Measurements from ENCODE around the gene PEX13. TPM values are rescaled to one million over a fixed set of nuclear protein-coding genes. Genes with fewer than 3 reads are reported as not detected.

PEX13 gene
- total and polyA plus RNA-seq, 10 of the 15 experiments (the other 5 are each of a cell fraction or from before 2014, with no cell fraction given), result 2.6 to 27.6 (median 17.8) TPM

DNA sequence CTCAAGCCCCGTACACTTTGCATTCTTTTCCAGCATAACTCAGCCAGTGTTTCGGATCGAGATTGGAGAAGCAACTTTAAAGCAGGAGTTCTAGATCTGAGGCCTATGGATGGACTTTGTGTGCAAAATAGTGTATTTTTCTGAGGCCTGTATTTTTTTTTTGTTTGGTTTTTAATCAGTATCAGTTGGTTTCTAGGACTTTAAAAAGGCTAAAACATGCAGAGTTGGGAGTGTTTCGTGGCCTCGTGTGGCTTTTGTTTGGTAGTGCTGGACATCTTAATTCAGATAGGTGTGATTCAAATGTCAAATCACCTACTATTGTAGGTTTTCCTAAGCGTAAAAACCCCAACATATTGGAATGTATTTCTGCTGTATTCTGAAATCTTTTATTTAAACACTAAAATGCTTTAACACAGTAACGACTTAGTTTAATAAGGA is 817 bp downstream of the PEX13 start (continued):
- TF ChIP-seq, protein P1, sequence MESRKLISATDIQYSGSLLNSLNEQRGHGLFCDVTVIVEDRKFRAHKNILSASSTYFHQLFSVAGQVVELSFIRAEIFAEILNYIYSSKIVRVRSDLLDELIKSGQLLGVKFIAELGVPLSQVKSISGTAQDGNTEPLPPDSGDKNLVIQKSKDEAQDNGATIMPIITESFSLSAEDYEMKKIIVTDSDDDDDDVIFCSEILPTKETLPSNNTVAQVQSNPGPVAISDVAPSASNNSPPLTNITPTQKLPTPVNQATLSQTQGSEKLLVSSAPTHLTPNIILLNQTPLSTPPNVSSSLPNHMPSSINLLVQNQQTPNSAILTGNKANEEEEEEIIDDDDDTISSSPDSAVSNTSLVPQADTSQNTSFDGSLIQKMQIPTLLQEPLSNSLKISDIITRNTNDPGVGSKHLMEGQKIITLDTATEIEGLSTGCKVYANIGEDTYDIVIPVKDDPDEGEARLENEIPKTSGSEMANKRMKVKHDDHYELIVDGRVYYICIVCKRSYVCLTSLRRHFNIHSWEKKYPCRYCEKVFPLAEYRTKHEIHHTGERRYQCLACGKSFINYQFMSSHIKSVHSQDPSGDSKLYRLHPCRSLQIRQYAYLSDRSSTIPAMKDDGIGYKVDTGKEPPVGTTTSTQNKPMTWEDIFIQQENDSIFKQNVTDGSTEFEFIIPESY (IDR thresholded peaks at IDR 0.05), result no peak
- no peak for TF ChIP-seq ZZZ3 (IDR thresholded peaks at IDR 0.05; ENCODE audit: control insufficient read depth, insufficient read length, low read depth)

GRCh38 chr2:61018798-61019197 is 1.3 kb downstream of the PEX13 start:
- Histone ChIP-seq H2AFZ (ENCODE audit: control insufficient read depth, low read depth, low read length) (no peak overlapping the region), H3K79me2 (ENCODE audit: control insufficient read depth, insufficient read depth, low read length) (peaks cover 55% of the 10 kb centered on the region), H3K4me3 (peak overlapping the region; percentile 97), H3K4me2 (ENCODE audit: control insufficient read depth, insufficient read depth) (peak overlapping the region; percentile 19), H4K20me1 (ENCODE audit: control insufficient read depth, insufficient read depth) (no peaks in the 10 kb centered on the region), H3K4me1 (ENCODE audit: control insufficient read depth, insufficient read depth, low read length) (no peaks in the 10 kb centered on the region), H3K27me3 (replicated peaks in 1 of 2; ENCODE audit: control insufficient read depth in 2 of 2, insufficient read depth in 2 of 2, low read length in 1 of 2) (no peaks in the 10 kb centered on the region), H3K36me3 (ENCODE audit: control insufficient read depth in 2 of 2, insufficient read depth in 2 of 2, low read length in 1 of 2) (peaks cover 0 to 5% of the 10 kb centered on the region in 2 experiments; a peak in 2 of 4 replicates), H3K27ac (ENCODE audit: control insufficient read depth, insufficient read depth) (0 out of 2 replicates have a peak overlapping the region, but pooled peaks have one; percentile 20), H3K9ac (ENCODE audit: control insufficient read depth, insufficient read depth, low read length) (peak overlapping the region; percentile 94), H3K9me3 (replicated peaks; ENCODE audit: control insufficient read depth, insufficient read depth, low read length) (peaks cover 9% of the 10 kb centered on the region; the same call in 2 of the 3 replicates)
- ChIA-PET CTCF (no interaction called here), SMC1A (ENCODE audit: uncharacterized antibody, unreplicated experiment) (no interaction called here), RAD21 (ENCODE audit: unreplicated experiment) (no interaction called here), POLR2A (no interaction called here)
- in situ Hi-C loops (cut with MboI) (no loop called here), intact Hi-C loops (cut with micrococcal nuclease; ENCODE audit: unreplicated experiment) (loop anchor here (5.0 kb wide), 1 partner anchor 49 kb away; the partner anchor contains the start of gene SANBR)
- DNase-seq (ENCODE audit: low read depth, low spot score) (no peak), FAIRE-seq (no peak), ATAC-seq (no peak)
- TF ChIP-seq, protein P2, sequence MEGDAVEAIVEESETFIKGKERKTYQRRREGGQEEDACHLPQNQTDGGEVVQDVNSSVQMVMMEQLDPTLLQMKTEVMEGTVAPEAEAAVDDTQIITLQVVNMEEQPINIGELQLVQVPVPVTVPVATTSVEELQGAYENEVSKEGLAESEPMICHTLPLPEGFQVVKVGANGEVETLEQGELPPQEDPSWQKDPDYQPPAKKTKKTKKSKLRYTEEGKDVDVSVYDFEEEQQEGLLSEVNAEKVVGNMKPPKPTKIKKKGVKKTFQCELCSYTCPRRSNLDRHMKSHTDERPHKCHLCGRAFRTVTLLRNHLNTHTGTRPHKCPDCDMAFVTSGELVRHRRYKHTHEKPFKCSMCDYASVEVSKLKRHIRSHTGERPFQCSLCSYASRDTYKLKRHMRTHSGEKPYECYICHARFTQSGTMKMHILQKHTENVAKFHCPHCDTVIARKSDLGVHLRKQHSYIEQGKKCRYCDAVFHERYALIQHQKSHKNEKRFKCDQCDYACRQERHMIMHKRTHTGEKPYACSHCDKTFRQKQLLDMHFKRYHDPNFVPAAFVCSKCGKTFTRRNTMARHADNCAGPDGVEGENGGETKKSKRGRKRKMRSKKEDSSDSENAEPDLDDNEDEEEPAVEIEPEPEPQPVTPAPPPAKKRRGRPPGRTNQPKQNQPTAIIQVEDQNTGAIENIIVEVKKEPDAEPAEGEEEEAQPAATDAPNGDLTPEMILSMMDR (IDR thresholded peaks at IDR 0.05 in 2 of 3, conservative IDR thresholded peaks at IDR 0.05 in 1 of 3; ENCODE audit: control insufficient read depth in 2 of 3, extremely low read depth in 1 of 3, insufficient read depth in 1 of 3, low read depth in 3 of 3, low read length in 3 of 3), result no peak
- TF ChIP-seq NFIC (IDR thresholded peaks at IDR 0.05; ENCODE audit: low read depth, low read length) (no peak), MTA2 (IDR thresholded peaks at IDR 0.05; ENCODE audit: low read depth) (no peak), CEBPB (IDR thresholded peaks at IDR 0.05; ENCODE audit: borderline replicate concordance in 1 of 2, low read depth in 2 of 2, low read length in 2 of 2) (no peak), GATAD2B (conservative IDR thresholded peaks at IDR 0.05; ENCODE audit: low read depth) (no peak), BACH1 (IDR thresholded peaks at IDR 0.05; ENCODE audit: borderline replicate concordance) (no peak), HDGF (IDR thresholded peaks at IDR 0.05) (no peak), SPI1 (IDR thresholded peaks at IDR 0.05; ENCODE audit: borderline replicate concordance, insufficient read depth, low read depth, low read length) (no peak), ZNF622 (IDR thresholded peaks at IDR 0.05) (no peak), SMAD5 (IDR thresholded peaks at IDR 0.05; ENCODE audit: low read depth) (no peak), RFX5 (IDR thresholded peaks at IDR 0.05; ENCODE audit: low read depth, low read length) (no peak), PAX8 (IDR thresholded peaks at IDR 0.05) (no peak), CBX5 (IDR thresholded peaks at IDR 0.05; ENCODE audit: low read depth) (no peak), ETV6 (conservative IDR thresholded peaks at IDR 0.05 in 1 of 2, IDR thresholded peaks at IDR 0.05 in 1 of 2; ENCODE audit: borderline replicate concordance in 1 of 2, low read depth in 1 of 2) (no peak), EED (IDR thresholded peaks at IDR 0.05; ENCODE audit: low read depth) (no peak)
- TF ChIP-seq, protein P3, sequence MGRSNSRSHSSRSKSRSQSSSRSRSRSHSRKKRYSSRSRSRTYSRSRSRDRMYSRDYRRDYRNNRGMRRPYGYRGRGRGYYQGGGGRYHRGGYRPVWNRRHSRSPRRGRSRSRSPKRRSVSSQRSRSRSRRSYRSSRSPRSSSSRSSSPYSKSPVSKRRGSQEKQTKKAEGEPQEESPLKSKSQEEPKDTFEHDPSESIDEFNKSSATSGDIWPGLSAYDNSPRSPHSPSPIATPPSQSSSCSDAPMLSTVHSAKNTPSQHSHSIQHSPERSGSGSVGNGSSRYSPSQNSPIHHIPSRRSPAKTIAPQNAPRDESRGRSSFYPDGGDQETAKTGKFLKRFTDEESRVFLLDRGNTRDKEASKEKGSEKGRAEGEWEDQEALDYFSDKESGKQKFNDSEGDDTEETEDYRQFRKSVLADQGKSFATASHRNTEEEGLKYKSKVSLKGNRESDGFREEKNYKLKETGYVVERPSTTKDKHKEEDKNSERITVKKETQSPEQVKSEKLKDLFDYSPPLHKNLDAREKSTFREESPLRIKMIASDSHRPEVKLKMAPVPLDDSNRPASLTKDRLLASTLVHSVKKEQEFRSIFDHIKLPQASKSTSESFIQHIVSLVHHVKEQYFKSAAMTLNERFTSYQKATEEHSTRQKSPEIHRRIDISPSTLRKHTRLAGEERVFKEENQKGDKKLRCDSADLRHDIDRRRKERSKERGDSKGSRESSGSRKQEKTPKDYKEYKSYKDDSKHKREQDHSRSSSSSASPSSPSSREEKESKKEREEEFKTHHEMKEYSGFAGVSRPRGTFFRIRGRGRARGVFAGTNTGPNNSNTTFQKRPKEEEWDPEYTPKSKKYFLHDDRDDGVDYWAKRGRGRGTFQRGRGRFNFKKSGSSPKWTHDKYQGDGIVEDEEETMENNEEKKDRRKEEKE (IDR thresholded peaks at IDR 0.05), result no peak
- 19% methylated on average over 6 of the region's 6 CpGs for WGBS (ENCODE audit: insufficient coverage, insufficient replicate concordance, low lambda C conversion rate, missing lambda C conversion rate)
- no TSS peak for BruUV-seq (replicated peaks)

Measured in GM12878 (cell line).